Smooth muscle cell (in vitro differentiated cells): ENCODE data around the gene PPP3R1. TPM values are rescaled to one million over a fixed set of nuclear protein-coding genes. Genes with fewer than 3 reads are reported as not detected.

Experiments
- DNase-seq: peaks from one replicate; lab custom pipeline; 2025; ENCODE audit not compliant: unreplicated experiment; lab: John Stamatoyannopoulos, UW
- H2AFZ ChIP-seq: fragments of 200-600 bp; sonication (generic); 2 replicates; pipeline ENCODE4 v1.6.0; 2016; ENCODE audit warnings: antibody characterized with exemption, low read depth, mild to moderate bottlenecking
- H3F3A ChIP-seq: fragments of 200-600 bp; sonication (generic); 2 replicates; pipeline ENCODE4 v1.6.0; 2017; ENCODE audit warnings: antibody characterized with exemption, low read depth
- H3K27ac ChIP-seq: fragments of 200-600 bp; sonication (generic); 2 replicates; pipeline ENCODE4 v1.5.1; 2016; ENCODE audit warnings: low read depth, mild to moderate bottlenecking
- H3K27me3 ChIP-seq: fragments of 200-600 bp; sonication (generic); 2 replicates; pipeline ENCODE4 v1.6.1; 2016; ENCODE audit warnings: low read depth, mild to moderate bottlenecking
- H3K36me3 ChIP-seq: fragments of 200-600 bp; sonication (generic); 2 replicates; pipeline ENCODE4 v1.5.1; 2016; ENCODE audit warnings: low read depth
- H3K4me1 ChIP-seq: fragments of 200-600 bp; sonication (generic); 2 replicates; pipeline ENCODE4 v1.5.1; 2016; ENCODE audit warnings: low read depth
- H3K4me2 ChIP-seq: fragments of 200-600 bp; sonication (generic); 2 replicates; pipeline ENCODE4 v1.6.0; 2016; ENCODE audit warnings: mild to moderate bottlenecking
- H3K4me3 ChIP-seq: fragments of 200-600 bp; sonication (generic); 2 replicates; pipeline ENCODE4 v1.5.1; 2016; ENCODE audit warnings: mild to moderate bottlenecking
- H3K79me2 ChIP-seq: fragments of 200-600 bp; sonication (generic); 2 replicates; pipeline ENCODE4 v1.6.0; 2016; ENCODE audit warnings: low read depth, mild to moderate bottlenecking
- H3K9ac ChIP-seq: fragments of 200-600 bp; sonication (generic); 2 replicates; pipeline ENCODE4 v1.6.0; 2016; ENCODE audit warnings: low read depth
- H3K9me3 ChIP-seq: fragments of 200-600 bp; sonication (generic); replicated peaks from 2 replicates; pipeline ENCODE4 v1.5.1; 2016; ENCODE audit warnings: low read depth
- H4K20me1 ChIP-seq: fragments of 200-600 bp; sonication (generic); 2 replicates; pipeline ENCODE4 v1.6.0; 2016; ENCODE audit warnings: low read depth
- WGBS: methylation state at CpG from one replicate; pipeline ENCODE4 v1.1.7; 2016; ENCODE audit warnings: low lambda C conversion rate; 5-methylcytosine and 5-hydroxymethylcytosine counted together
- polyA plus RNA-seq: library from polyadenylated mRNA; unstranded; fragments of >200 nt; fragmentation: Nextera tagmentation; extraction: Ambion mirVana; gene quantifications from 2 replicates; pipeline ENCODE4 v1.2.1, GENCODE V29; 2016
- total RNA-seq: library from RNA; depleted of rRNA; stranded (reverse); fragments of >200 nt; gene quantifications from 2 replicates; pipeline ENCODE4 v1.2.3, GENCODE V29; 2014
- TF ChIP-seq, protein P1 (sequence below): fragments of 200-600 bp; sonication (generic); IDR thresholded peaks from 2 replicates; pipeline ENCODE4 v1.5.1; 2017; ENCODE audit warnings: borderline replicate concordance, mild to moderate bottlenecking, antibody characterized with exemption; ENCODE audit not compliant: insufficient read depth, poor library complexity, severe bottlenecking

Gene PPP3R1
- total and polyA plus RNA-seq, 2 experiments from 2014 or later: 4.7 to 33.5 TPM

DNA sequence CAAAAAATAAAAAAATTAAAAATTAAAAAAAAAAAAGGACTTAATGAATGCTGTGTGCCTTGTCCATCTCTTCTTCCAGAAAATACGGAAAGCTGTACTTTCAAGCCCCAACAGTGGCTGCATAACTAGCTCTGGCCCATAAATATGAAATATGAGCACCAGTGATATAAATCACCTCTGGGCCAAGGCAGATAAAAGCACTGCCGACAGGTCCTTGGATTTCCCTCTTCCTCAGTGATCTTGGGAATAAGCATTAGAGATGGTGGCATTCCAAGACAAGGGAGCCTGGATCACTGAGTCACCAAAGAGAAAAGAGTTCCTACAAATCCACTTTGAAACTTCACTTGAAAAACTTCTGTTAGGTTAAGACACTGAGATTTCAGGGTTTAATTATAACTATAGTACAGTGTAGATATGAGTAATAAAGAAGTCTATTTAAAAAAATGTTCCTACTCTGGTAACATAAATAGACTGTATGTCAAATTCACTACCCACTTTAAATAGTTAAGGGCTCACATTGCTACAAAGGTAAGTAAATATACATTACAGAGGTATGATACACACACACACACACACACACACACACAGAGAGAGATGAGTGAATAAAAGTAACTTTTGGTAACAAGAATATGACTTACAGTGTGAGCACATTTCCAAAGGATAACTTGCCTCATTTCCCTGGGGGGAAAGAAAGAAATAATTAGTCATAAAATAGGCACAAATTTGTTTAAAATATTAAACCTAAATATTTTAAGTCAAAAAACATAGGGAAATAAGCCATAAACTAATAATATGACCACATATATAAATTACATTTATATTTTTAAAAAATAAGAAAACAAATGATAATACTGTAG is 35.6 kb downstream of the PPP3R1 start:
- Histone ChIP-seq H4K20me1 (peaks cover 100% of the 10 kb centered on the region), H3K4me3 (no peak overlapping the region), H3F3A (no peaks in the 10 kb centered on the region), H3K36me3 (no peaks in the 10 kb centered on the region), H3K4me2 (peak overlapping the region; percentile 15), H3K79me2 (peaks cover 98% of the 10 kb centered on the region), H3K27ac (peak overlapping the region; percentile 21), H3K9me3 (no peaks in the 10 kb centered on the region), H2AFZ (no peak overlapping the region), H3K9ac (no peak overlapping the region), H3K27me3 (no peaks in the 10 kb centered on the region), H3K4me1 (no peaks in the 10 kb centered on the region)
- 66% methylated on average over 2 of the region's 2 CpGs for WGBS
- no peak for DNase-seq
- TF ChIP-seq, protein P1, sequence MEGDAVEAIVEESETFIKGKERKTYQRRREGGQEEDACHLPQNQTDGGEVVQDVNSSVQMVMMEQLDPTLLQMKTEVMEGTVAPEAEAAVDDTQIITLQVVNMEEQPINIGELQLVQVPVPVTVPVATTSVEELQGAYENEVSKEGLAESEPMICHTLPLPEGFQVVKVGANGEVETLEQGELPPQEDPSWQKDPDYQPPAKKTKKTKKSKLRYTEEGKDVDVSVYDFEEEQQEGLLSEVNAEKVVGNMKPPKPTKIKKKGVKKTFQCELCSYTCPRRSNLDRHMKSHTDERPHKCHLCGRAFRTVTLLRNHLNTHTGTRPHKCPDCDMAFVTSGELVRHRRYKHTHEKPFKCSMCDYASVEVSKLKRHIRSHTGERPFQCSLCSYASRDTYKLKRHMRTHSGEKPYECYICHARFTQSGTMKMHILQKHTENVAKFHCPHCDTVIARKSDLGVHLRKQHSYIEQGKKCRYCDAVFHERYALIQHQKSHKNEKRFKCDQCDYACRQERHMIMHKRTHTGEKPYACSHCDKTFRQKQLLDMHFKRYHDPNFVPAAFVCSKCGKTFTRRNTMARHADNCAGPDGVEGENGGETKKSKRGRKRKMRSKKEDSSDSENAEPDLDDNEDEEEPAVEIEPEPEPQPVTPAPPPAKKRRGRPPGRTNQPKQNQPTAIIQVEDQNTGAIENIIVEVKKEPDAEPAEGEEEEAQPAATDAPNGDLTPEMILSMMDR: no peak

DNA sequence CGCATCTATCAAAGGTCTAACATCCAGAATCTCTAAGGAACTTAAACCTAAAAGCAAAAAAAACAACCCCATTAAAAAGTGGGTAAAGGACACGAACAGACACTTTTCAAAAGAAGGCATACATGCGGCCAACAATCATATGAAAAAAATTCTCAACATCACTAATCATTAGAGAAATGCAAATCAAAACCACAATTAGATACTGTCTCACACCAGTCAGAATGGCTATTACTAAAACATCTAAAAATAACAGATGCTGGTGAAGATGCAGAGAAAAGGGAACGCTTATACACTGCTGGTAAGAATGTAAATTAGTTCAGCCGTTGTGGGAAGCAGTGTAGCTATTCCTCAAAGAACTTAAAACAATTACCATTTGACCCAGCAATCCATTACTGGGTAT is 38.0 kb downstream of the PPP3R1 start:
- no peaks in the 10 kb centered on the region for H3F3A ChIP-seq
- WGBS: 92% methylated on average over 5 of the region's 5 CpGs
- no peaks in the 10 kb centered on the region for H3K4me1 ChIP-seq
- no peaks in the 10 kb centered on the region for H3K27me3 ChIP-seq
- H3K79me2 ChIP-seq: peaks cover 96% of the 10 kb centered on the region
- H3K36me3 ChIP-seq: no peaks in the 10 kb centered on the region
- TF ChIP-seq, protein P1: no peak
- H4K20me1 ChIP-seq: peaks cover 98% of the 10 kb centered on the region
- H3K9ac ChIP-seq: no peak overlapping the region
- H2AFZ ChIP-seq: no peak overlapping the region
- no peak overlapping the region for H3K4me3 ChIP-seq
- H3K27ac ChIP-seq: no peak overlapping the region
- no peaks in the 10 kb centered on the region for H3K9me3 ChIP-seq
- no peak for DNase-seq
- no peak overlapping the region for H3K4me2 ChIP-seq

GRCh38 chr2:68206793-68207192 is 45.5 kb downstream of the PPP3R1 start:
- TF ChIP-seq, protein P1: no peak
- no peaks in the 10 kb centered on the region for H3F3A ChIP-seq
- peaks cover 89% of the 10 kb centered on the region for H3K79me2 ChIP-seq
- H3K27ac ChIP-seq: no peak overlapping the region
- H3K4me2 ChIP-seq: no peak overlapping the region
- DNase-seq: no peak
- no peaks in the 10 kb centered on the region for H3K27me3 ChIP-seq
- H3K36me3 ChIP-seq: no peaks in the 10 kb centered on the region
- H2AFZ ChIP-seq: no peak overlapping the region
- H4K20me1 ChIP-seq: peaks cover 95% of the 10 kb centered on the region
- H3K4me3 ChIP-seq: no peak overlapping the region
- no peaks in the 10 kb centered on the region for H3K4me1 ChIP-seq
- H3K9me3 ChIP-seq: no peaks in the 10 kb centered on the region
- H3K9ac ChIP-seq: no peak overlapping the region

- no peak for DNase-seq
- Histone ChIP-seq H3F3A (peaks cover 6% of the 10 kb centered on the region), H3K9ac (no peak overlapping the region), H3K79me2 (peaks cover 95% of the 10 kb centered on the region), H2AFZ (no peak overlapping the region), H3K27ac (no peak overlapping the region), H3K9me3 (no peaks in the 10 kb centered on the region), H3K4me1 (no peaks in the 10 kb centered on the region), H3K27me3 (no peaks in the 10 kb centered on the region), H4K20me1 (peaks cover 100% of the 10 kb centered on the region), H3K4me3 (no peak overlapping the region), H3K4me2 (no peak overlapping the region), H3K36me3 (no peaks in the 10 kb centered on the region)
- WGBS: 79% methylated on average over 3 of the region's 3 CpGs
- TF ChIP-seq, protein P1: no peak
Observed at GRCh38 chr2:68203587-68203986, 48.7 kb downstream of the PPP3R1 start.
